ENCODE results near the gene TESMIN.

- no peak for TF ChIP-seq POLR2A (IDR thresholded peaks at IDR 0.05; ENCODE audit: low read depth, low read length)
- no peak for TF ChIP-seq TAF1 (IDR thresholded peaks at IDR 0.05; ENCODE audit: low read depth, low read length)
- no peak for TF ChIP-seq SPI1 (IDR thresholded peaks at IDR 0.05; ENCODE audit: low read depth, low read length)
- no peak for TF ChIP-seq POLR2AphosphoS5 (IDR thresholded peaks at IDR 0.05; ENCODE audit: low read depth, low read length)
- no peak for TF ChIP-seq PAX5 (IDR thresholded peaks at IDR 0.05; ENCODE audit: insufficient read depth, low read length, severe bottlenecking)
- TF ChIP-seq POU2F2 (IDR thresholded peaks at IDR 0.05; ENCODE audit: low read depth, low read length): no peak
Observed at GRCh38 chr11:68753300-68753699, 2.0 kb upstream of the TESMIN start.
